Measurements from ENCODE around the gene TAF1.
"Not testable (repeated sequence)": the region's sequence is repeated elsewhere in the genome, so short reads cannot be mapped to it uniquely, and the experiment has no call there.

Gene TAF1

GRCh38 chrX:71510161-71510560, 144.0 kb downstream of the TAF1 start:
- no peak for DNase-seq (ENCODE audit: low read depth)

- not testable (repeated sequence) for DNase-seq (ENCODE audit: low read depth)
Observed at GRCh38 chrX:71513731-71514130, 147.6 kb downstream of the TAF1 start.

GRCh38 chrX:71514367-71515037, 148.3 kb downstream of the TAF1 start:
- no peak for DNase-seq (ENCODE audit: low read depth)

GRCh38 chrX:71515038-71515396, 148.9 kb downstream of the TAF1 start:
- DNase-seq (ENCODE audit: low read depth) = no peak

All from activated T-helper 9 cell treated with anti-CD3 and anti-CD28 coated beads, Interleukin-2, amount 50 U/mL, for 16 hours (primary cell).